ENCODE data around the gene MEX3A. TPM values are rescaled to one million over a fixed set of nuclear protein-coding genes. Genes with fewer than 3 reads are reported as not detected.
A peak's percentile ranks its signal among the peaks of the same experiment; 100 is the strongest.

MEX3A gene
- total RNA-seq, 4 donors from 2014 or later = 0.15 to 1.4 (median 0.65) TPM

- H3K27me3 ChIP-seq = no peaks in the 10 kb centered on the region
- peaks cover 72 to 92% (median 73%) of the 10 kb centered on the region in 3 donors for H3K4me1 ChIP-seq
- H3K36me3 ChIP-seq = no peaks in the 10 kb centered on the region
- H3K4me3 ChIP-seq = peak overlapping the region in 1 of 4 donors; percentile 11
- intact Hi-C loops (cut with DNase I) = no loop called here
- no peaks in the 10 kb centered on the region for H3K9me3 ChIP-seq
- TF ChIP-seq CTCF (IDR thresholded peaks at IDR 0.05) (no peak), POLR2A (IDR thresholded peaks at IDR 0.05) (no peak)
- WGBS, 2 donors = 19 to 23% methylated on average over 5 to 6 of the region's 9 CpGs
- H3K27ac ChIP-seq = peak overlapping the region; percentile 90 to 96 (median 92)
- DNase-seq = no peak
Observed at GRCh38 chr1:156103521-156103947, 21.3 kb upstream of the MEX3A start.

DNA sequence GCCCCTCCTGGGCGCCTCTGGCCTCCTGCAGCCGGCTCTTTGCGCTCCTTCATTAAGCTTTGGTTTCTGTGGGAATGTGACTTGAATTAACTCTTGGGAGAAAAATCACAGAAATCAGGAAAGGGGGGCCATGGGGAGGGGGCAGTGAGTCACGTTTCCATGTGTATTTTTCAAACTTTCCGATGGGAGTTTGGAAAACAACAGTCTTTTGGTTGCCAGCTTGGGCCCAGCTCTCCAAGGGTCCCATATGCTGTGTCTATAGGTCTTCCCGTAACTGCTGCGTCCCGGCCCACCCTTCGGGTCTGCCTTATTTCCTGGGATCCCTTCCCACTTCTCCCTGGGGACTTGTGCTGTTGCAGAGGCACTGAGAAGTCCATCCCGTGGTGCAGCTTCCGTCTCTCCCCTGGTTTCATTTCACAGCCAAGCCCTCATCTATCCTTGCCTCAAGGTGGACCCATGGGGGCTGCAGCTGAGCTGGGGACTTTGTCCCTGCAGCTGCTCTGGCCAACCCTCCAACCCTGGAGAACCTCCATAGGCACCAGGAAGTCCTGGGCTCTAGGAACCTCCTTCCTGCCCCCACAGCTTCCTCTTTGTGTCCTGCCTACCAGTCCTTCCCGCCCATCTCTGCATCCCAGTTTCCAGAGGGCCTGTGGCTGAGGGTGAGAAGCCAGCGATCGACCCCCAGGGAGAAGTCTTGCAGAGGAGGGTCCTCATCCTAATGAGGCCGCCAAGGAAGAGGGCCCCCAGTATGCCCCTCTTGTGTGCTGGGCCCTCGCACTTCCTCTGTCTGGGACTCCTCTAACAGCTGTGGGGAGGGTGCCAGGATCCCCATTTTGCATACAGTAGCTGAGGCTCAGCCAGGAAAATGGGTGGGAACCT lies 20.6 kb upstream of the MEX3A start:
- Histone ChIP-seq H3K4me1 (peaks cover 72 to 86% (median 75%) of the 10 kb centered on the region in 3 donors), H3K36me3 (no peaks in the 10 kb centered on the region), H3K27ac (peak overlapping the region; percentile 90 to 96 (median 92)), H3K9me3 (no peaks in the 10 kb centered on the region), H3K27me3 (no peaks in the 10 kb centered on the region), H3K4me3 (peak overlapping the region in 1 of 4 donors; percentile 11)
- DNase-seq = no peak
- intact Hi-C loops (cut with DNase I) = no loop called here
- TF ChIP-seq CTCF (IDR thresholded peaks at IDR 0.05) = no peak
- TF ChIP-seq POLR2A (IDR thresholded peaks at IDR 0.05) = peak in 1 of 4 donors; percentile 4
- WGBS, 2 donors = 61 to 67% methylated on average over 11 to 12 of the region's 16 CpGs

DNA sequence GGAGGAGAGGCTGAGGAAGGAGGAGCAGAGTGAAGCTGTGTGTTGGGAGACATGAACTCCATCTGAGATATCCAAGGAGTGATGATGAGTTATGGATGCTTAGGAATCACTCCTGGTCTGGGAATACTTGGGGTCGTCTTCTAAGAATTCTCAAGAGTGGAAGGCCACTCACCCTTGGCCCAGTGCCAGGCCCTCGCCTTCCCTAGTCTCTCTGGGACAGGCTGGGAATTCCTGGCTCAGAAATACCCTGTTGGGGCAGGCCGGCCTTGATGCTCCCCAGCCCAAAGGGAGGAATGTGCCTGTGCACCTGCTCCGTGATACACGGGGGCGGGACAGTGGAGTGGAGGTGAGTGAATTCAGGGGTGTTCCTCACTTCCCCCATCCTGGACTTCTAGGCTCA lies 19.6 kb upstream of the MEX3A start:
- TF ChIP-seq CTCF (IDR thresholded peaks at IDR 0.05) (no peak), POLR2A (IDR thresholded peaks at IDR 0.05) (no peak)
- no peaks in the 10 kb centered on the region for H3K36me3 ChIP-seq
- intact Hi-C loops (cut with DNase I) = no loop called here
- no peaks in the 10 kb centered on the region for H3K9me3 ChIP-seq
- no peak for DNase-seq
- H3K4me1 ChIP-seq = peaks cover 72 to 86% (median 80%) of the 10 kb centered on the region in 3 donors
- H3K27me3 ChIP-seq = no peaks in the 10 kb centered on the region
- no peak overlapping the region for H3K4me3 ChIP-seq
- H3K27ac ChIP-seq = peak overlapping the region; percentile 90 to 96 (median 92)
- WGBS, 2 donors = 6 to 22% methylated on average over 2 of the region's 6 CpGs

- H3K4me1 ChIP-seq = peaks cover 67 to 86% (median 83%) of the 10 kb centered on the region in 3 donors
- no peaks in the 10 kb centered on the region for H3K36me3 ChIP-seq
- TF ChIP-seq POLR2A (IDR thresholded peaks at IDR 0.05) (no peak), CTCF (IDR thresholded peaks at IDR 0.05) (no peak)
- H3K9me3 ChIP-seq = no peaks in the 10 kb centered on the region
- H3K27me3 ChIP-seq = no peaks in the 10 kb centered on the region
- intact Hi-C loops (cut with DNase I) = no loop called here
- WGBS, 2 donors = 44 to 49% methylated on average over 4 of the region's 4 CpGs
- DNase-seq = no peak
- peak overlapping the region; percentile 49 to 96 (median 60) for H3K27ac ChIP-seq
- no peak overlapping the region for H3K4me3 ChIP-seq
Observed at GRCh38 chr1:156100205-156100995, 18.1 kb upstream of the MEX3A start.

All from esophagus squamous epithelium (tissue), 5 donors.